ENCODE results near the gene PARD3B. TPM values are rescaled to one million over a fixed set of nuclear protein-coding genes. Genes with fewer than 3 reads are reported as not detected.

The PARD3B gene
- total RNA-seq, 1 experiment from 2014 or later = 2.0 TPM

DNA sequence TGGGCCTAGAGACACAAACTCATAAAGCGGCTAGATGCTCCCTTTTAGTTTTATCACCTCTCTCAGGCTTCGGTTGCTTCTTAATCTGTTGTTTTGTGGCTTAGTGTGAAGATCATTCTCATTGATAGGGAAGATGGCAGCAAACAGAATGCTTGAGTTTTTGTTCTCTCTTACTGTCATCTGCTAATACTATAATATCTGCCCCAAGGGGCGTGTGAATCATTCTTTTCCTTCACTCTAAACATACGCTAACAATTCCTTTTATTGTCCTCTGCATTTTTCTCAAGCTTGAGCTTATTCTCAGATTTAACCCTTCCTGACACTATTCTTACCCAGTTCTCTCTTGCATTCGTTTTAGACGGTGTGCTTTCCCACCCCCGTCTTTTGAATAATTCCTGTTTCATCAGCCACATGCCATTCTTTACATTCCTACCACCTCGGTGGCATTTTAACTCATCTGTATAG is 813.1 kb downstream of the PARD3B start:
- Histone ChIP-seq H4K20me1 (ENCODE audit: insufficient read depth) (no peaks in the 10 kb centered on the region), H3K9me2 (ENCODE audit: insufficient read depth) (no peaks in the 10 kb centered on the region), H3K4me3 (replicated peaks in 1 of 2; ENCODE audit: low read depth in 1 of 2, low read length in 2 of 2) (no peak overlapping the region), H3K36me3 (ENCODE audit: control insufficient read depth in 1 of 2, insufficient read depth in 2 of 2, low read length in 2 of 2) (no peaks in the 10 kb centered on the region), H3K9ac (ENCODE audit: low read length) (no peak overlapping the region), H3K9me3 (ENCODE audit: control insufficient read depth in 1 of 2, insufficient read depth in 1 of 2, low read depth in 1 of 2, low read length in 2 of 2) (no peaks in the 10 kb centered on the region), H3K27ac (ENCODE audit: low read depth, low read length) (no peak overlapping the region), H3K4me1 (ENCODE audit: control insufficient read depth in 1 of 2, insufficient read depth in 2 of 2, low read length in 2 of 2) (no peaks in the 10 kb centered on the region), H3K27me3 (ENCODE audit: insufficient read depth, low read length) (0 out of 2 replicates have a peak, but pooled peaks cover 8% of the 10 kb centered on the region), H3K4me2 (ENCODE audit: low read length) (no peak overlapping the region), H2AFZ (ENCODE audit: low read depth, low read length, poor library complexity, severe bottlenecking) (no peak overlapping the region), H3K79me2 (ENCODE audit: insufficient read depth, low read length) (no peaks in the 10 kb centered on the region)
- ChIA-PET POLR2A (no interaction called here), RAD21 (ENCODE audit: low non-redundant PET in 1 of 2, low total read pairs in 2 of 2, uncharacterized antibody in 2 of 2, unreplicated experiment in 2 of 2) (no interaction called here), CTCF (no interaction called here)
- ATAC-seq (no peak), DNase-seq (ENCODE audit: low read depth, low spot score) (no peak)
- no peak for TF ChIP-seq EGR1 (IDR thresholded peaks at IDR 0.05; ENCODE audit: low read depth)
- intact Hi-C loops (cut with micrococcal nuclease) = no loop called here
- no TSS peak for BruUV-seq (replicated peaks)

DNA sequence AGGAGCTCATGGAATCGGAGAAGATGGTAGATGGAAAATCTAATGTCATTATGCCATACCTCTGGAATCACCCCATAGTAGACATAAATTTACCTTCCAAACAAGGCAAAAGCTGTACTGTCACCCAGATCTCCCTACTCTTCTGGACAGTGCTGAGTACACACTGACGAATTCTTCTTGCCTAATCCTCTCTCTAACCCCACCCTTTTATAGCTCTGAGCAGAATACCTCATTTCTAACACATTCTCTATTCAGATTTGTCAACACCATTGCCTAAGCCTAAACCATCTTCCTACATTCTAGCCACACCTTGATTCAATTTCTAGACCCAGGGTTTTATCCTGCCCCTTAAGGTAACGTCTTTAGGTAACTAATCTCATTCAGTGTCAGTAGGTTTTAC is 816.0 kb downstream of the PARD3B start:
- TF ChIP-seq FOSL1 (IDR thresholded peaks at IDR 0.05; ENCODE audit: low read depth) (no peak), POLR2AphosphoS5 (IDR thresholded peaks at IDR 0.05; ENCODE audit: low read depth, low read length) (no peak), EZH2phosphoT487 (IDR thresholded peaks at IDR 0.05; ENCODE audit: borderline replicate concordance) (no peak), EGR1 (IDR thresholded peaks at IDR 0.05; ENCODE audit: low read depth) (no peak), JUND (IDR thresholded peaks at IDR 0.05) (no peak), SRF (IDR thresholded peaks at IDR 0.05; ENCODE audit: low read depth) (no peak), EZH2 (IDR thresholded peaks at IDR 0.05) (no peak), YY1 (IDR thresholded peaks at IDR 0.05; ENCODE audit: extremely low read depth, insufficient replicate concordance, low read depth, low read length) (no peak), SIN3A (IDR thresholded peaks at IDR 0.05; ENCODE audit: low read depth) (no peak), POLR2A (IDR thresholded peaks at IDR 0.05; ENCODE audit: borderline replicate concordance, extremely low read depth, insufficient read depth, insufficient read length) (no peak), ZFX (IDR thresholded peaks at IDR 0.05) (no peak)
- TF ChIP-seq, protein P1, sequence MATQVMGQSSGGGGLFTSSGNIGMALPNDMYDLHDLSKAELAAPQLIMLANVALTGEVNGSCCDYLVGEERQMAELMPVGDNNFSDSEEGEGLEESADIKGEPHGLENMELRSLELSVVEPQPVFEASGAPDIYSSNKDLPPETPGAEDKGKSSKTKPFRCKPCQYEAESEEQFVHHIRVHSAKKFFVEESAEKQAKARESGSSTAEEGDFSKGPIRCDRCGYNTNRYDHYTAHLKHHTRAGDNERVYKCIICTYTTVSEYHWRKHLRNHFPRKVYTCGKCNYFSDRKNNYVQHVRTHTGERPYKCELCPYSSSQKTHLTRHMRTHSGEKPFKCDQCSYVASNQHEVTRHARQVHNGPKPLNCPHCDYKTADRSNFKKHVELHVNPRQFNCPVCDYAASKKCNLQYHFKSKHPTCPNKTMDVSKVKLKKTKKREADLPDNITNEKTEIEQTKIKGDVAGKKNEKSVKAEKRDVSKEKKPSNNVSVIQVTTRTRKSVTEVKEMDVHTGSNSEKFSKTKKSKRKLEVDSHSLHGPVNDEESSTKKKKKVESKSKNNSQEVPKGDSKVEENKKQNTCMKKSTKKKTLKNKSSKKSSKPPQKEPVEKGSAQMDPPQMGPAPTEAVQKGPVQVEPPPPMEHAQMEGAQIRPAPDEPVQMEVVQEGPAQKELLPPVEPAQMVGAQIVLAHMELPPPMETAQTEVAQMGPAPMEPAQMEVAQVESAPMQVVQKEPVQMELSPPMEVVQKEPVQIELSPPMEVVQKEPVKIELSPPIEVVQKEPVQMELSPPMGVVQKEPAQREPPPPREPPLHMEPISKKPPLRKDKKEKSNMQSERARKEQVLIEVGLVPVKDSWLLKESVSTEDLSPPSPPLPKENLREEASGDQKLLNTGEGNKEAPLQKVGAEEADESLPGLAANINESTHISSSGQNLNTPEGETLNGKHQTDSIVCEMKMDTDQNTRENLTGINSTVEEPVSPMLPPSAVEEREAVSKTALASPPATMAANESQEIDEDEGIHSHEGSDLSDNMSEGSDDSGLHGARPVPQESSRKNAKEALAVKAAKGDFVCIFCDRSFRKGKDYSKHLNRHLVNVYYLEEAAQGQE (IDR thresholded peaks at IDR 0.05; ENCODE audit: low read depth) = no peak
- TF ChIP-seq, protein P2, sequence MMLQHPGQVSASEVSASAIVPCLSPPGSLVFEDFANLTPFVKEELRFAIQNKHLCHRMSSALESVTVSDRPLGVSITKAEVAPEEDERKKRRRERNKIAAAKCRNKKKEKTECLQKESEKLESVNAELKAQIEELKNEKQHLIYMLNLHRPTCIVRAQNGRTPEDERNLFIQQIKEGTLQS (IDR thresholded peaks at IDR 0.05) = no peak
- H4K20me1 ChIP-seq (ENCODE audit: insufficient read depth) = no peaks in the 10 kb centered on the region
- no peak overlapping the region for H3K4me2 ChIP-seq (ENCODE audit: low read length)
- no peak overlapping the region for H2AFZ ChIP-seq (ENCODE audit: low read depth, low read length, poor library complexity, severe bottlenecking)
- ChIA-PET CTCF (no interaction called here), RAD21 (ENCODE audit: low non-redundant PET in 1 of 2, low total read pairs in 2 of 2, uncharacterized antibody in 2 of 2, unreplicated experiment in 2 of 2) (no interaction called here), POLR2A (no interaction called here)
- ATAC-seq (no peak), DNase-seq (ENCODE audit: low read depth, low spot score) (no peak)
- H3K4me3 ChIP-seq (replicated peaks in 1 of 2; ENCODE audit: low read depth in 1 of 2, low read length in 2 of 2) = no peak overlapping the region
- no peaks in the 10 kb centered on the region for H3K9me3 ChIP-seq (ENCODE audit: control insufficient read depth in 1 of 2, insufficient read depth in 1 of 2, low read depth in 1 of 2, low read length in 2 of 2)
- H3K79me2 ChIP-seq (ENCODE audit: insufficient read depth, low read length) = no peaks in the 10 kb centered on the region
- 0 out of 2 replicates have a peak, but pooled peaks cover 8% of the 10 kb centered on the region for H3K27me3 ChIP-seq (ENCODE audit: insufficient read depth, low read length)
- no peak overlapping the region for H3K27ac ChIP-seq (ENCODE audit: low read depth, low read length)
- intact Hi-C loops (cut with micrococcal nuclease) = no loop called here
- no peaks in the 10 kb centered on the region for H3K9me2 ChIP-seq (ENCODE audit: insufficient read depth)
- H3K9ac ChIP-seq (ENCODE audit: low read length) = no peak overlapping the region
- no peaks in the 10 kb centered on the region for H3K4me1 ChIP-seq (ENCODE audit: control insufficient read depth in 1 of 2, insufficient read depth in 2 of 2, low read length in 2 of 2)
- no peaks in the 10 kb centered on the region for H3K36me3 ChIP-seq (ENCODE audit: control insufficient read depth in 1 of 2, insufficient read depth in 2 of 2, low read length in 2 of 2)
- no TSS peak for BruUV-seq (replicated peaks)
